Measurements from ENCODE around the gene TSPAN5. TPM values are rescaled to one million over a fixed set of nuclear protein-coding genes. Genes with fewer than 3 reads are reported as not detected.

The TSPAN5 gene
- total and polyA plus RNA-seq, 2 of the 4 experiments (the other 2 are of a cell fraction) = 64.8 to 79.6 TPM

GRCh38 chr4:98680806-98681205, 22.4 kb upstream of the TSPAN5 start:
- intact Hi-C loops (cut with micrococcal nuclease) (no loop called here), in situ Hi-C loops (cut with MboI; ENCODE audit: low sequenced_read_pairs) (no loop called here), dilution Hi-C loops (cut with HindIII; ENCODE audit: low sequenced_read_pairs, unreplicated experiment) (no loop called here)
- Histone ChIP-seq H2BK120ac (ENCODE audit: low read depth, low read length) (no peak overlapping the region), H3K4me3 (ENCODE audit: insufficient read depth, low read depth, low read length) (no peak overlapping the region), H3K14ac (replicated peaks; ENCODE audit: low read depth, low read length) (no peak overlapping the region), H3K4me1 (ENCODE audit: control insufficient read depth, insufficient read depth, low read length) (peaks cover 2% of the 10 kb centered on the region; the same call in 1 of the 2 replicates), H2BK20ac (ENCODE audit: low read depth, low read length) (no peak overlapping the region), H4K8ac (ENCODE audit: low read depth in 2 of 2, low read length in 2 of 2) (no peak overlapping the region), H3K23ac (ENCODE audit: low read depth, low read length) (no peak overlapping the region), H3K56ac (ENCODE audit: extremely low read depth, insufficient read depth, low read length) (no peak overlapping the region), H3K36me3 (ENCODE audit: control insufficient read depth, insufficient read depth, low read length) (no peaks in the 10 kb centered on the region), H2BK5ac (ENCODE audit: low read depth, low read length, poor library complexity, severe bottlenecking) (no peak overlapping the region), H3K9me3 (ENCODE audit: control insufficient read depth, insufficient read depth, low read length) (no peaks in the 10 kb centered on the region), H3K18ac (ENCODE audit: low read depth, low read length) (no peak overlapping the region), H3K79me1 (ENCODE audit: low read depth in 1 of 2, low read length in 2 of 2) (no peaks in the 10 kb centered on the region), H3K9me1 (ENCODE audit: insufficient read depth, low read length) (0 out of 2 replicates have a peak, but pooled peaks cover 3% of the 10 kb centered on the region), H3K27me3 (ENCODE audit: control insufficient read depth, insufficient read depth, low read length) (no peaks in the 10 kb centered on the region), H4K91ac (ENCODE audit: insufficient read depth, low read depth, low read length) (no peak overlapping the region), H2AK5ac (ENCODE audit: low read depth, low read length) (no peak overlapping the region), H2BK15ac (ENCODE audit: low read depth, low read length) (no peak overlapping the region), H4K20me1 (ENCODE audit: insufficient read depth, low read length) (no peaks in the 10 kb centered on the region), H3K27ac (ENCODE audit: insufficient read depth, low read length) (no peak overlapping the region), H2AFZ (replicated peaks; ENCODE audit: low read length, poor library complexity) (no peak overlapping the region), H2AK9ac (replicated peaks; ENCODE audit: low read depth, low read length, poor library complexity) (no peak overlapping the region), H3K4ac (ENCODE audit: low read depth, low read length) (no peak overlapping the region), H3K4me2 (ENCODE audit: low read depth, low read length) (no peak overlapping the region), H4K5ac (ENCODE audit: low read depth, low read length) (no peak overlapping the region), H3K9ac (ENCODE audit: low read depth, low read length) (no peak overlapping the region)
- ChIA-PET CTCF (no interaction called here), POLR2A (ENCODE audit: unreplicated experiment) (no interaction called here)
- BruUV-seq (replicated peaks) = no TSS peak
- ATAC-seq (ENCODE audit: low read depth) (no peak), DNase-seq (no peak)
- no peak for TF ChIP-seq FOS (IDR thresholded peaks at IDR 0.05; ENCODE audit: low read depth, low read length)
- TF ChIP-seq MXI1 (IDR thresholded peaks at IDR 0.05; ENCODE audit: borderline replicate concordance, low read depth, low read length) = no peak
- no peak for TF ChIP-seq RFX5 (IDR thresholded peaks at IDR 0.05; ENCODE audit: low read depth, low read length)
- TF ChIP-seq CTCF (conservative IDR thresholded peaks at IDR 0.05; ENCODE audit: low read depth, low read length) = no peak
- no peak for TF ChIP-seq USF2 (IDR thresholded peaks at IDR 0.05; ENCODE audit: low read depth, low read length)
- TF ChIP-seq MAFK (IDR thresholded peaks at IDR 0.05; ENCODE audit: low read depth, low read length) = no peak
- TF ChIP-seq CHD1 (IDR thresholded peaks at IDR 0.05; ENCODE audit: low read depth, low read length) = no peak
- no peak for TF ChIP-seq ELK1 (IDR thresholded peaks at IDR 0.05; ENCODE audit: borderline replicate concordance, low read depth, low read length)
- TF ChIP-seq POLR2A (IDR thresholded peaks at IDR 0.05; ENCODE audit: low read depth, low read length) = no peak
- TF ChIP-seq NFE2L2 (IDR thresholded peaks at IDR 0.05; ENCODE audit: low read depth, low read length) = no peak
- no peak for TF ChIP-seq MAZ (IDR thresholded peaks at IDR 0.05; ENCODE audit: borderline replicate concordance, low read depth, low read length)
- TF ChIP-seq CEBPB (IDR thresholded peaks at IDR 0.05; ENCODE audit: low read depth, low read length) = no peak
- TF ChIP-seq BHLHE40 (IDR thresholded peaks at IDR 0.05; ENCODE audit: low read depth, low read length) = no peak
- TF ChIP-seq RAD21 (IDR thresholded peaks at IDR 0.05; ENCODE audit: low read length) = no peak

Measured in IMR-90 (cell line).